Testis (tissue), 2 donors: ENCODE results near the gene CELSR1.

Experiments used
- POLR2A ChIP-seq: fragments of 450-650 bp; IDR thresholded peaks from one replicate; pipeline ENCODE4 v1.6.1; 2017; ENCODE audit warnings: antibody characterized with exemption, mild to moderate bottlenecking, moderate library complexity
- TF ChIP-seq, protein P1 (sequence below), 3 experiments: fragments of 450-650 bp in 2 of 3; fragments of 200-600 bp in 1 of 3; sonication (generic) in 1 of 3; IDR thresholded peaks; one replicate each; pipeline ENCODE4 v1.5.1; 2016 to 2019; ENCODE audit warnings: antibody characterized with exemption in 3 of 3, mild to moderate bottlenecking in 2 of 3, moderate library complexity in 1 of 3

DNA sequence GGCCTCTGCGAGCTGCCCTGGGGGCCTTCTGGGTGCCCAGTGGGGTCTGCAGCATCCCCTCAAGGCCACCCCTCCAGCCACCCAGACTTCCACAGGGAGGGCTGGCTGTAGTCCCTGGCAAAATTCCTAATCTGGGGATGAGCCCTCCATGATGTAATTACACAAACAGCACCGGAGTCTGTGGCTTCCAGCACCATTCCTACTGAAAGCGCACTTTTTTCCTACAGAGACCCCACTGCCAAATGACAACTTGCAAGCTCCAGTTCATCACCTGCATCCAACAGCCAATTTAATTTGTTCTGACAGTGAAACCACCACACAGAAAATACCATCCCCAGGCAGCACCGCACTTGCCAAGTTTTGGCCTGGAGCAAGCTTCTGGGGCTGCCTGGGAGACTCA lies 131.5 kb downstream of the CELSR1 start:
- TF ChIP-seq, protein P1, sequence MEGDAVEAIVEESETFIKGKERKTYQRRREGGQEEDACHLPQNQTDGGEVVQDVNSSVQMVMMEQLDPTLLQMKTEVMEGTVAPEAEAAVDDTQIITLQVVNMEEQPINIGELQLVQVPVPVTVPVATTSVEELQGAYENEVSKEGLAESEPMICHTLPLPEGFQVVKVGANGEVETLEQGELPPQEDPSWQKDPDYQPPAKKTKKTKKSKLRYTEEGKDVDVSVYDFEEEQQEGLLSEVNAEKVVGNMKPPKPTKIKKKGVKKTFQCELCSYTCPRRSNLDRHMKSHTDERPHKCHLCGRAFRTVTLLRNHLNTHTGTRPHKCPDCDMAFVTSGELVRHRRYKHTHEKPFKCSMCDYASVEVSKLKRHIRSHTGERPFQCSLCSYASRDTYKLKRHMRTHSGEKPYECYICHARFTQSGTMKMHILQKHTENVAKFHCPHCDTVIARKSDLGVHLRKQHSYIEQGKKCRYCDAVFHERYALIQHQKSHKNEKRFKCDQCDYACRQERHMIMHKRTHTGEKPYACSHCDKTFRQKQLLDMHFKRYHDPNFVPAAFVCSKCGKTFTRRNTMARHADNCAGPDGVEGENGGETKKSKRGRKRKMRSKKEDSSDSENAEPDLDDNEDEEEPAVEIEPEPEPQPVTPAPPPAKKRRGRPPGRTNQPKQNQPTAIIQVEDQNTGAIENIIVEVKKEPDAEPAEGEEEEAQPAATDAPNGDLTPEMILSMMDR (IDR thresholded peaks at IDR 0.05): no peak
- TF ChIP-seq POLR2A: no peak
